Osteoblast (primary cell): Measurements from ENCODE around the gene OCA2. TPM values are rescaled to one million over a fixed set of nuclear protein-coding genes. Genes with fewer than 3 reads are reported as not detected.

Experiments
- DNase-seq: peaks from one replicate; pipeline ENCODE4 v3.0.0; 2011; ENCODE audit warnings: low spot score, mixed read lengths; ENCODE audit not compliant: insufficient read length; ENCODE audit errors: missing footprints
- H2AFZ ChIP-seq: 2 replicates; pipeline ENCODE4 v1.6.0; 2011; ENCODE audit warnings: mild to moderate bottlenecking, low read length
- H3K27ac ChIP-seq: 2 replicates; pipeline ENCODE4 v1.5.1; 2011; ENCODE audit warnings: mild to moderate bottlenecking, low read depth, low read length, moderate library complexity
- H3K27me3 ChIP-seq: 2 replicates; pipeline ENCODE4 v1.6.0; 2012; ENCODE audit warnings: mild to moderate bottlenecking, control low read depth, inconsistent platforms, low read length, moderate library complexity; ENCODE audit not compliant: insufficient read depth
- H3K36me3 ChIP-seq: 2 replicates; pipeline ENCODE4 v1.5.1; 2011; ENCODE audit warnings: mild to moderate bottlenecking, low read length, control low read depth, moderate library complexity; ENCODE audit not compliant: insufficient read depth
- H3K4me1 ChIP-seq: 2 replicates; pipeline ENCODE4 v1.5.1; 2011; ENCODE audit warnings: mild to moderate bottlenecking, low read length, control low read depth, moderate library complexity; ENCODE audit not compliant: insufficient read depth
- H3K4me2 ChIP-seq: 2 replicates; pipeline ENCODE4 v1.6.0; 2011; ENCODE audit warnings: mild to moderate bottlenecking, low read length; ENCODE audit not compliant: insufficient read depth
- H3K4me3 ChIP-seq: fragments of 200-600 bp; sonication (generic); 3 replicates; pipeline ENCODE4 v1.5.1; 2012; ENCODE audit warnings: mild to moderate bottlenecking, low read length, inconsistent platforms; ENCODE audit not compliant: insufficient read depth
- H3K79me2 ChIP-seq: 2 replicates; pipeline ENCODE4 v1.6.0; 2012; ENCODE audit warnings: mild to moderate bottlenecking, low read length, control low read depth, inconsistent platforms; ENCODE audit not compliant: insufficient read depth
- H3K9me3 ChIP-seq: 2 replicates; pipeline ENCODE4 v1.5.1; 2011; ENCODE audit warnings: low read depth, low read length, control low read depth
- H4K20me1 ChIP-seq: 2 replicates; pipeline ENCODE4 v1.6.0; 2012; ENCODE audit warnings: mild to moderate bottlenecking, low read length, control low read depth; ENCODE audit not compliant: insufficient read depth
- total RNA-seq: library from RNA; depleted of rRNA; stranded (reverse); fragments of >200 nt; gene quantifications from 2 replicates; pipeline ENCODE4 v1.2.3, GENCODE V29; 2012
- TF ChIP-seq, protein P1 (sequence below): IDR thresholded peaks from 2 replicates; pipeline ENCODE4 v1.5.1; 2011; ENCODE audit warnings: mild to moderate bottlenecking, low read depth, low read length, moderate library complexity; ENCODE audit errors: extremely low read depth

Gene OCA2
- total RNA-seq, 1 donor, result not detected

DNA sequence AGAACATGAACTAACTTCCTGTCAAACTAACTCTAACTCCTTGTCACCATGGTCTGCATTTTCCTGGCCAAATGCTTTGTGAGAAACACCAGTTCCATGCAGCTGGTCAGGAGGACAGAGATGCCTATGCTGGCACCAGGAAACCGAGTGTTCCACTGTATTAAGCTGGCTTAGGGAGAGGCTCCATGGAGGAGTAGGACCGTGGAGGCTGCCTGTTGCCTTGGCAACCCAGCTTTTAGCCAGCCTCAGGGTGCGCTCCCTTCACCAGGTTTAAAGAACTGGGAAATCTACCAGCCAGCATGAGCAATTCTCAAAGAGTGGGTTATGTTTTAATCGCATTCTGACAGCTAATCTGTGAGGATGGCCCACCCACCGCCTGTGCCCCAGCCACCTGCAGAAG lies 394.1 kb downstream of the OCA2 start:
- Histone ChIP-seq H3K27ac (no peak overlapping the region), H3K4me2 (no peak overlapping the region), H3K27me3 (no peaks in the 10 kb centered on the region), H3K36me3 (no peaks in the 10 kb centered on the region), H3K9me3 (no peaks in the 10 kb centered on the region), H4K20me1 (no peaks in the 10 kb centered on the region), H3K4me1 (no peaks in the 10 kb centered on the region), H3K79me2 (no peaks in the 10 kb centered on the region), H3K4me3 (no peak overlapping the region), H2AFZ (no peak overlapping the region)
- no peak for DNase-seq
- TF ChIP-seq, protein P1, sequence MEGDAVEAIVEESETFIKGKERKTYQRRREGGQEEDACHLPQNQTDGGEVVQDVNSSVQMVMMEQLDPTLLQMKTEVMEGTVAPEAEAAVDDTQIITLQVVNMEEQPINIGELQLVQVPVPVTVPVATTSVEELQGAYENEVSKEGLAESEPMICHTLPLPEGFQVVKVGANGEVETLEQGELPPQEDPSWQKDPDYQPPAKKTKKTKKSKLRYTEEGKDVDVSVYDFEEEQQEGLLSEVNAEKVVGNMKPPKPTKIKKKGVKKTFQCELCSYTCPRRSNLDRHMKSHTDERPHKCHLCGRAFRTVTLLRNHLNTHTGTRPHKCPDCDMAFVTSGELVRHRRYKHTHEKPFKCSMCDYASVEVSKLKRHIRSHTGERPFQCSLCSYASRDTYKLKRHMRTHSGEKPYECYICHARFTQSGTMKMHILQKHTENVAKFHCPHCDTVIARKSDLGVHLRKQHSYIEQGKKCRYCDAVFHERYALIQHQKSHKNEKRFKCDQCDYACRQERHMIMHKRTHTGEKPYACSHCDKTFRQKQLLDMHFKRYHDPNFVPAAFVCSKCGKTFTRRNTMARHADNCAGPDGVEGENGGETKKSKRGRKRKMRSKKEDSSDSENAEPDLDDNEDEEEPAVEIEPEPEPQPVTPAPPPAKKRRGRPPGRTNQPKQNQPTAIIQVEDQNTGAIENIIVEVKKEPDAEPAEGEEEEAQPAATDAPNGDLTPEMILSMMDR, result no peak

Other genes starting within 250 kb of the OCA2 start
- 50.4 and 53.6 TPM in 2 replicates for gene HERC2, start 222.9 kb upstream of the OCA2 start, total RNA-seq